Measurements from ENCODE around the gene KRT9. TPM values are rescaled to one million over a fixed set of nuclear protein-coding genes. Genes with fewer than 3 reads are reported as not detected.

Gene KRT9
- total RNA-seq, 1 experiment from 2014 or later: not detected

GRCh38 chr17:41527063-41528023 is 44.5 kb downstream of the KRT9 start:
- peak overlapping the region; percentile 19 for H3K4me3 ChIP-seq (ENCODE audit: low read depth, low read length, poor library complexity, severe bottlenecking)
- H3K27ac ChIP-seq (ENCODE audit: low read depth, low read length, poor library complexity, severe bottlenecking): no peak overlapping the region
- H3K9me3 ChIP-seq (ENCODE audit: low read depth, low read length, poor library complexity, severe bottlenecking): no peaks in the 10 kb centered on the region
- ChIA-PET POLR2A (ENCODE audit: low non-redundant PET) (no interaction called here), CTCF (no interaction called here)
- BruUV-seq (replicated peaks): no TSS peak
- no peaks in the 10 kb centered on the region for H3K27me3 ChIP-seq (replicated peaks; ENCODE audit: insufficient read depth, low read depth, low read length, poor library complexity)
- H3K36me3 ChIP-seq (ENCODE audit: insufficient read depth, low read length, poor library complexity, severe bottlenecking): no peaks in the 10 kb centered on the region
- no peak for DNase-seq (ENCODE audit: low spot score)
- intact Hi-C loops (cut with micrococcal nuclease; ENCODE audit: unreplicated experiment): no loop called here
- TF ChIP-seq CTCF (conservative IDR thresholded peaks at IDR 0.05; ENCODE audit: low read depth, low read length) (no peak), EZH2 (IDR thresholded peaks at IDR 0.05; ENCODE audit: borderline replicate concordance, low read depth, low read length, poor library complexity, severe bottlenecking) (no peak)
- no peaks in the 10 kb centered on the region for H3K4me1 ChIP-seq (ENCODE audit: insufficient read depth, low read length, poor library complexity, severe bottlenecking)

DNA sequence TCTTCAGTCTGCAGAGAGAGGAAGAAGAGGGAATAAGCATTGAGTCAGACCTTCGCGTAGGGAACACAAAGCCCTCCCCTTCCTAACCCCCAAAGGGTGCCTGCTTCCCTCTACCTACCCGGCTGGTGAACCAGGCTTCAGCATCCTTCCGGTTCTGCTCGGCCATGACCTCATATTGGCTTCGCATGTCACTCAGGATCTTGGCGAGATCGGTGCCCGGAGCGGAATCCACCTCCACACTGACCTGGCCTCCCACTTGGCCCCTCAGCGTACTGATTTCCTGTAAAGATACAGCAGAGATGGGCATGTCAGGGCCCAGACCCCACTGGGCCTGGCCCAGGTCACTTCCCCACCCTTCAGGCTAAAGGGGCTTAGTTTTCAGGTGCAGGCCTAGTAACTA is 47.6 kb downstream of the KRT9 start:
- ChIA-PET CTCF (no interaction called here), POLR2A (ENCODE audit: low non-redundant PET) (no interaction called here)
- H3K36me3 ChIP-seq (ENCODE audit: insufficient read depth, low read length, poor library complexity, severe bottlenecking): no peaks in the 10 kb centered on the region
- H3K27ac ChIP-seq (ENCODE audit: low read depth, low read length, poor library complexity, severe bottlenecking): no peak overlapping the region
- no TSS peak for BruUV-seq (replicated peaks)
- no peak overlapping the region for H3K4me3 ChIP-seq (ENCODE audit: low read depth, low read length, poor library complexity, severe bottlenecking)
- intact Hi-C loops (cut with micrococcal nuclease; ENCODE audit: unreplicated experiment): no loop called here
- DNase-seq (ENCODE audit: low spot score): no peak
- no peaks in the 10 kb centered on the region for H3K27me3 ChIP-seq (replicated peaks; ENCODE audit: insufficient read depth, low read depth, low read length, poor library complexity)
- no peaks in the 10 kb centered on the region for H3K4me1 ChIP-seq (ENCODE audit: insufficient read depth, low read length, poor library complexity, severe bottlenecking)
- no peaks in the 10 kb centered on the region for H3K9me3 ChIP-seq (ENCODE audit: low read depth, low read length, poor library complexity, severe bottlenecking)
- TF ChIP-seq EZH2 (IDR thresholded peaks at IDR 0.05; ENCODE audit: borderline replicate concordance, low read depth, low read length, poor library complexity, severe bottlenecking): no peak

- intact Hi-C loops (cut with micrococcal nuclease; ENCODE audit: unreplicated experiment): no loop called here
- Histone ChIP-seq H3K27ac (ENCODE audit: low read depth, low read length, poor library complexity, severe bottlenecking) (no peak overlapping the region), H3K4me3 (ENCODE audit: low read depth, low read length, poor library complexity, severe bottlenecking) (no peak overlapping the region), H3K27me3 (replicated peaks; ENCODE audit: insufficient read depth, low read depth, low read length, poor library complexity) (no peaks in the 10 kb centered on the region), H3K36me3 (ENCODE audit: insufficient read depth, low read length, poor library complexity, severe bottlenecking) (no peaks in the 10 kb centered on the region), H3K4me1 (ENCODE audit: insufficient read depth, low read length, poor library complexity, severe bottlenecking) (no peaks in the 10 kb centered on the region), H3K9me3 (ENCODE audit: low read depth, low read length, poor library complexity, severe bottlenecking) (no peaks in the 10 kb centered on the region)
- CTCF ChIA-PET: no interaction called here
- TF ChIP-seq EZH2 (IDR thresholded peaks at IDR 0.05; ENCODE audit: borderline replicate concordance, low read depth, low read length, poor library complexity, severe bottlenecking) (no peak), CTCF (conservative IDR thresholded peaks at IDR 0.05; ENCODE audit: low read depth, low read length) (no peak)
- POLR2A ChIA-PET (ENCODE audit: low non-redundant PET): no interaction called here
- DNase-seq (ENCODE audit: low spot score): no peak
- no TSS peak for BruUV-seq (replicated peaks)
Measured at GRCh38 chr17:41523787-41524186, 48.1 kb downstream of the KRT9 start.
